Activated T-helper 2 cell treated with anti-CD3 and anti-CD28 coated beads, Interferon-gamma antibody, Interleukin-2, Interleukin-4, amounts not matched to agents 10 μg/mL and 5 μg/mL and 100 μg/mL, durations not matched to agents 14 hours and 24 hours and 36 hours (primary cell): ENCODE measurements around the gene PLB1. TPM values are rescaled to one million over a fixed set of nuclear protein-coding genes. Genes with fewer than 3 reads are reported as not detected.
"Not testable (repeated sequence)": the region's sequence is repeated elsewhere in the genome, so short reads cannot be mapped to it uniquely, and the experiment has no call there.

Experiments used
- DNase-seq: peaks from one replicate; pipeline ENCODE4 v3.0.0; 2021; ENCODE audit warnings: low spot score
- H3K27ac Mint-ChIP-seq: one replicate; pipeline ENCODE4 v1.8.0; 2021; ENCODE audit warnings: mixed read lengths
- H3K27me3 Mint-ChIP-seq: one replicate; pipeline ENCODE4 v1.8.0; 2021; ENCODE audit warnings: low read depth, mixed read lengths
- H3K36me3 Mint-ChIP-seq: one replicate; pipeline ENCODE4 v1.8.0; 2021; ENCODE audit warnings: low read depth, mixed read lengths
- H3K4me1 Mint-ChIP-seq: one replicate; pipeline ENCODE4 v1.8.0; 2021; ENCODE audit warnings: low read depth, mixed read lengths
- H3K4me3 Mint-ChIP-seq: one replicate; pipeline ENCODE4 v1.8.0; 2021; ENCODE audit warnings: low read depth, mild to moderate bottlenecking, moderate library complexity, mixed read lengths
- H3K9me3 Mint-ChIP-seq: one replicate; pipeline ENCODE4 v1.8.0; 2021; ENCODE audit warnings: mixed read lengths
- intact Hi-C: fragments of 100-400 bp; cut with micrococcal nuclease; formaldehyde crosslinking; loops from one replicate; pipeline ENCODE4 v1.15.1; 2023
- total RNA-seq: library from RNA; stranded (reverse); gene quantifications from 2 replicates; pipeline ENCODE4 v1.2.3, GENCODE V29; 2022

Gene PLB1
- total RNA-seq, 1 donor from 2014 or later = 1.8 TPM

GRCh38 chr2:28654663-28655320, 158.9 kb downstream of the PLB1 start:
- no peaks in the 10 kb centered on the region for H3K27me3 Mint-ChIP-seq
- intact Hi-C loops = no loop called here
- no peak overlapping the region for H3K4me3 Mint-ChIP-seq
- H3K36me3 Mint-ChIP-seq = no peaks in the 10 kb centered on the region
- no peak overlapping the region for H3K27ac Mint-ChIP-seq
- peaks cover 33% of the 10 kb centered on the region for H3K4me1 Mint-ChIP-seq
- H3K9me3 Mint-ChIP-seq = no peaks in the 10 kb centered on the region
- DNase-seq = no peak

- Mint-ChIP-seq H3K27ac (no peak overlapping the region), H3K9me3 (no peaks in the 10 kb centered on the region), H3K4me3 (no peak overlapping the region), H3K4me1 (peaks cover 24% of the 10 kb centered on the region), H3K36me3 (no peaks in the 10 kb centered on the region), H3K27me3 (no peaks in the 10 kb centered on the region)
- DNase-seq = no peak
- intact Hi-C loops = no loop called here
These were observed 161.2 kb downstream of the PLB1 start for GRCh38 chr2:28656937-28657615.

- no peaks in the 10 kb centered on the region for H3K27me3 Mint-ChIP-seq
- H3K4me1 Mint-ChIP-seq = peaks cover 22% of the 10 kb centered on the region
- H3K36me3 Mint-ChIP-seq = no peaks in the 10 kb centered on the region
- no peak overlapping the region for H3K27ac Mint-ChIP-seq
- H3K4me3 Mint-ChIP-seq = no peak overlapping the region
- no peak for DNase-seq
- H3K9me3 Mint-ChIP-seq = no peaks in the 10 kb centered on the region
- intact Hi-C loops = no loop called here
These were observed 162.5 kb downstream of the PLB1 start for GRCh38 chr2:28658369-28658768.

- DNase-seq = no peak
- Mint-ChIP-seq H3K4me3 (no peak overlapping the region), H3K27me3 (no peaks in the 10 kb centered on the region), H3K9me3 (no peaks in the 10 kb centered on the region), H3K36me3 (no peaks in the 10 kb centered on the region), H3K27ac (no peak overlapping the region), H3K4me1 (peaks cover 22% of the 10 kb centered on the region)
- intact Hi-C loops = no loop called here
These were observed 163.3 kb downstream of the PLB1 start for GRCh38 chr2:28659127-28659526.

- no peak for DNase-seq
- Mint-ChIP-seq H3K36me3 (no peaks in the 10 kb centered on the region), H3K9me3 (no peaks in the 10 kb centered on the region), H3K27ac (no peak overlapping the region), H3K27me3 (no peaks in the 10 kb centered on the region), H3K4me3 (no peak overlapping the region), H3K4me1 (peaks cover 10% of the 10 kb centered on the region)
- intact Hi-C loops = no loop called here
These were observed 165.7 kb downstream of the PLB1 start for GRCh38 chr2:28661589-28662001.

GRCh38 chr2:28662044-28662443, 166.2 kb downstream of the PLB1 start:
- H3K4me1 Mint-ChIP-seq = peaks cover 6% of the 10 kb centered on the region
- intact Hi-C loops = no loop called here
- DNase-seq = no peak

GRCh38 chr2:28662468-28663181, 166.8 kb downstream of the PLB1 start:
- H3K9me3 Mint-ChIP-seq = no peaks in the 10 kb centered on the region
- H3K4me3 Mint-ChIP-seq = no peak overlapping the region
- peaks cover under 1% of the 10 kb centered on the region for H3K4me1 Mint-ChIP-seq
- no peaks in the 10 kb centered on the region for H3K36me3 Mint-ChIP-seq
- no peak for DNase-seq
- H3K27me3 Mint-ChIP-seq = no peaks in the 10 kb centered on the region
- H3K27ac Mint-ChIP-seq = no peak overlapping the region
- intact Hi-C loops = no loop called here

More at GRCh38 chr2:28662044-28662443, 166.2 kb downstream of the PLB1 start:
- Mint-ChIP-seq H3K36me3 (no peaks in the 10 kb centered on the region), H3K27me3 (no peaks in the 10 kb centered on the region), H3K9me3 (no peaks in the 10 kb centered on the region), H3K4me3 (no peak overlapping the region), H3K27ac (no peak overlapping the region)

GRCh38 chr2:28663359-28663758, 167.5 kb downstream of the PLB1 start:
- Mint-ChIP-seq H3K27me3 (no peaks in the 10 kb centered on the region), H3K27ac (no peak overlapping the region), H3K4me1 (no peaks in the 10 kb centered on the region), H3K4me3 (no peak overlapping the region), H3K36me3 (no peaks in the 10 kb centered on the region), H3K9me3 (no peaks in the 10 kb centered on the region)
- no peak for DNase-seq
- intact Hi-C loops = no loop called here

- Mint-ChIP-seq H3K36me3 (no peaks in the 10 kb centered on the region), H3K4me3 (no peak overlapping the region), H3K27me3 (no peaks in the 10 kb centered on the region), H3K27ac (no peak overlapping the region), H3K9me3 (no peaks in the 10 kb centered on the region), H3K4me1 (no peaks in the 10 kb centered on the region)
- no peak for DNase-seq
- intact Hi-C loops = no loop called here
These were observed 168.4 kb downstream of the PLB1 start for GRCh38 chr2:28664120-28664842.

GRCh38 chr2:28665041-28665704, 169.3 kb downstream of the PLB1 start:
- Mint-ChIP-seq H3K4me1 (no peaks in the 10 kb centered on the region), H3K27me3 (no peaks in the 10 kb centered on the region), H3K4me3 (no peak overlapping the region), H3K36me3 (no peaks in the 10 kb centered on the region), H3K27ac (no peak overlapping the region), H3K9me3 (no peaks in the 10 kb centered on the region)
- no peak for DNase-seq
- intact Hi-C loops = no loop called here

GRCh38 chr2:28665811-28666377, 170.0 kb downstream of the PLB1 start:
- H3K4me3 Mint-ChIP-seq, H3K27me3 Mint-ChIP-seq, H3K4me1 Mint-ChIP-seq, H3K36me3 Mint-ChIP-seq, H3K9me3 Mint-ChIP-seq, DNase-seq, H3K27ac Mint-ChIP-seq, intact Hi-C loops: not testable (repeated sequence)

- no peak for DNase-seq
- Mint-ChIP-seq H3K4me1 (no peaks in the 10 kb centered on the region), H3K27me3 (no peaks in the 10 kb centered on the region), H3K36me3 (peaks cover 3% of the 10 kb centered on the region), H3K4me3 (no peak overlapping the region), H3K9me3 (peaks cover 5% of the 10 kb centered on the region), H3K27ac (no peak overlapping the region)
- intact Hi-C loops = no loop called here
These were observed 170.8 kb downstream of the PLB1 start for GRCh38 chr2:28666496-28667184.
